Caco-2 (cell line): ENCODE data around the gene EIF2D. TPM values are rescaled to one million over a fixed set of nuclear protein-coding genes. Genes with fewer than 3 reads are reported as not detected.

Experiments
- BruUV-seq: library from RNA; stranded (reverse); fragments of 400-500 nt; replicated peaks from 2 replicates; lab custom pipeline; 2021; lab: Mats Ljungman, UMichigan
- CTCF ChIA-PET: fragments of 300-600 bp; sonication (Branson Sonifier 250); formaldehyde crosslinking; loops from one replicate; lab custom pipeline; 2022; ENCODE audit warnings: antibody characterized with exemption; lab: Charles Lee
- POLR2A ChIA-PET: fragments of 300-600 bp; sonication (Branson Sonifier 250); formaldehyde crosslinking; loops from one replicate; lab custom pipeline; 2022; ENCODE audit warnings: antibody characterized with exemption; lab: Charles Lee
- DNase-seq, 2 experiments: peaks; one replicate each; pipeline versions ENCODE4 v3.0.0 to v3.0.0-alpha.2; 2020 to 2022
- H3K27me3 ChIP-seq: replicated peaks from 2 replicates; pipeline ENCODE4 v1.6.0; 2011; ENCODE audit warnings: low read length; ENCODE audit not compliant: control insufficient read depth, insufficient read depth
- H3K36me3 ChIP-seq: 2 replicates; pipeline ENCODE4 v1.5.1; 2011; ENCODE audit warnings: low read length; ENCODE audit not compliant: control insufficient read depth, insufficient read depth
- H3K4me1 ChIP-seq: fragments of 250-450 bp; sonication (Bioruptor Pico); 2 replicates; pipeline ENCODE4 v1.5.1; 2020; ENCODE audit warnings: mild to moderate bottlenecking
- H3K4me3 ChIP-seq: 2 replicates; pipeline ENCODE4 v1.5.1; 2011; ENCODE audit warnings: low read depth, mild to moderate bottlenecking, control low read depth, low read length
- H3K9me3 ChIP-seq: fragments of 250-450 bp; sonication (Bioruptor Pico); 2 replicates; pipeline ENCODE4 v1.5.1; 2020; ENCODE audit warnings: mild to moderate bottlenecking, moderate library complexity
- H3K27ac Mint-ChIP-seq: one replicate; pipeline ENCODE4 v1.8.0; 2022; ENCODE audit warnings: mixed read lengths; ENCODE audit not compliant: unreplicated experiment
- H3K27me3 Mint-ChIP-seq: one replicate; pipeline ENCODE4 v1.8.0; 2022; ENCODE audit warnings: mixed read lengths; ENCODE audit not compliant: insufficient read depth, unreplicated experiment
- H3K36me3 Mint-ChIP-seq: one replicate; pipeline ENCODE4 v1.8.0; 2022; ENCODE audit warnings: mild to moderate bottlenecking, mixed read lengths; ENCODE audit not compliant: insufficient read depth, unreplicated experiment
- H3K4me1 Mint-ChIP-seq: one replicate; pipeline ENCODE4 v1.8.0; 2022; ENCODE audit warnings: low read depth, mixed read lengths; ENCODE audit not compliant: unreplicated experiment
- H3K4me3 Mint-ChIP-seq: one replicate; pipeline ENCODE4 v1.8.0; 2022; ENCODE audit warnings: mild to moderate bottlenecking, moderate library complexity, mixed read lengths; ENCODE audit not compliant: unreplicated experiment
- H3K9me3 Mint-ChIP-seq: one replicate; pipeline ENCODE4 v1.8.0; 2022; ENCODE audit warnings: mixed read lengths; ENCODE audit not compliant: unreplicated experiment
- CTCF ChIP-seq, 2 experiments: fragments of 200-600 bp in 1 of 2; IDR thresholded peaks; 1 replicate in 1 of 2; 2 replicates in 1 of 2; pipeline versions ENCODE4 v1.5.1 to v1.8.0; 2011 to 2022; ENCODE audit warnings: antibody characterized with exemption in 1 of 2, control low read depth in 1 of 2, inconsistent platforms in 1 of 2, low read depth in 1 of 2, low read length in 1 of 2, mild to moderate bottlenecking in 1 of 2, moderate library complexity in 1 of 2; ENCODE audit not compliant: insufficient read depth in 1 of 2, severe bottlenecking in 1 of 2, unreplicated experiment in 1 of 2
- intact Hi-C: fragments of 100-400 bp; cut with micrococcal nuclease; formaldehyde crosslinking; loops from one replicate; pipeline ENCODE4 v1.10.0; 2022; ENCODE audit not compliant: unreplicated experiment
- total RNA-seq: library from RNA; stranded (reverse); gene quantifications from 2 replicates; pipeline ENCODE4 v1.2.3, GENCODE V29; 2022

EIF2D gene
- total RNA-seq, 1 experiment from 2014 or later, result 37.9 TPM

- H3K36me3 Mint-ChIP-seq, result no peaks in the 10 kb centered on the region
- no peaks in the 10 kb centered on the region for H3K27me3 ChIP-seq
- no peaks in the 10 kb centered on the region for H3K36me3 ChIP-seq
- CTCF ChIA-PET, result no interaction called here
- H3K4me3 ChIP-seq, result no peak overlapping the region
- H3K4me3 Mint-ChIP-seq, result no peak overlapping the region
- H3K9me3 ChIP-seq, result no peaks in the 10 kb centered on the region
- BruUV-seq, result no TSS peak
- POLR2A ChIA-PET, result no interaction called here
- peaks cover 20% of the 10 kb centered on the region for H3K27me3 Mint-ChIP-seq
- no peaks in the 10 kb centered on the region for H3K4me1 ChIP-seq
- no peaks in the 10 kb centered on the region for H3K4me1 Mint-ChIP-seq
- no peaks in the 10 kb centered on the region for H3K9me3 Mint-ChIP-seq
- intact Hi-C loops, result no loop called here
- no peak for TF ChIP-seq CTCF (IDR thresholded peaks at IDR 0.05; ENCODE audit: insufficient read depth in 1 of 2, low read depth in 1 of 2, low read length in 1 of 2, severe bottlenecking in 1 of 2, unreplicated experiment in 1 of 2)
- no peak overlapping the region for H3K27ac Mint-ChIP-seq
- no peak for DNase-seq
Observed at GRCh38 chr1:206654828-206655227, 42.6 kb upstream of the EIF2D start.

- CTCF ChIA-PET, result no interaction called here
Observed at GRCh38 chr1:206653715-206654459, 41.6 kb upstream of the EIF2D start.

More at GRCh38 chr1:206653715-206654459, 41.6 kb upstream of the EIF2D start:
- Mint-ChIP-seq H3K9me3 (no peaks in the 10 kb centered on the region), H3K27ac (no peak overlapping the region), H3K4me3 (no peak overlapping the region), H3K4me1 (no peaks in the 10 kb centered on the region), H3K27me3 (peaks cover 26% of the 10 kb centered on the region), H3K36me3 (no peaks in the 10 kb centered on the region)
- intact Hi-C loops, result no loop called here
- H3K9me3 ChIP-seq, result no peaks in the 10 kb centered on the region
- no peak for TF ChIP-seq CTCF (IDR thresholded peaks at IDR 0.05; ENCODE audit: insufficient read depth in 1 of 2, low read depth in 1 of 2, low read length in 1 of 2, severe bottlenecking in 1 of 2, unreplicated experiment in 1 of 2)
- no peaks in the 10 kb centered on the region for H3K27me3 ChIP-seq
- POLR2A ChIA-PET, result no interaction called here
- H3K36me3 ChIP-seq, result no peaks in the 10 kb centered on the region
- no peak overlapping the region for H3K4me3 ChIP-seq
- BruUV-seq, result no TSS peak
- no peaks in the 10 kb centered on the region for H3K4me1 ChIP-seq
- no peak for DNase-seq
